OCI-LY7 (cell line): ENCODE measurements around the gene C19orf18. TPM values are rescaled to one million over a fixed set of nuclear protein-coding genes. Genes with fewer than 3 reads are reported as not detected.

Source experiments
- BruUV-seq: library from RNA; stranded (reverse); fragments of 400-500 nt; replicated peaks from 2 replicates; lab custom pipeline; 2021; lab: Mats Ljungman, UMichigan
- CTCF ChIA-PET: fragments of 300-600 bp; sonication (Branson Sonifier 250); formaldehyde crosslinking; loops from one replicate; lab custom pipeline; 2022; ENCODE audit warnings: antibody characterized with exemption; ENCODE audit not compliant: unreplicated experiment; lab: Charles Lee
- POLR2A ChIA-PET: fragments of 300-600 bp; sonication (Branson Sonifier 250); formaldehyde crosslinking; loops from one replicate; lab custom pipeline; 2022; ENCODE audit warnings: antibody characterized with exemption; lab: Charles Lee
- DNase-seq: peaks from one replicate; pipeline ENCODE4 v3.0.0-alpha.2; 2015; ENCODE audit warnings: low spot score
- H2AFZ ChIP-seq: fragments of 200-600 bp; sonication (generic), shearing (Covaris generic); 2 replicates; pipeline ENCODE4 v1.6.1; 2014; ENCODE audit warnings: mild to moderate bottlenecking, antibody characterized with exemption, low read length, moderate library complexity
- H3K27ac ChIP-seq: fragments of 200-600 bp; sonication (generic); 2 replicates; pipeline ENCODE4 v1.5.1; 2014; ENCODE audit warnings: mixed run types, low read depth, mild to moderate bottlenecking, moderate library complexity, low read length, inconsistent platforms; ENCODE audit not compliant: poor library complexity, severe bottlenecking
- H3K36me3 ChIP-seq: fragments of 200-600 bp; sonication (generic); 2 replicates; pipeline ENCODE4 v1.6.1; 2014; ENCODE audit warnings: mild to moderate bottlenecking, antibody characterized with exemption, low read length, moderate library complexity, mixed read lengths; ENCODE audit not compliant: insufficient read depth
- H3K4me1 ChIP-seq: fragments of 200-600 bp; sonication (generic); 2 replicates; pipeline ENCODE4 v1.5.1; 2014; ENCODE audit warnings: mild to moderate bottlenecking, low read length; ENCODE audit not compliant: insufficient read depth, poor library complexity, severe bottlenecking
- H3K4me2 ChIP-seq: fragments of 200-600 bp; sonication (generic); 2 replicates; pipeline ENCODE4 v1.6.1; 2014; ENCODE audit warnings: mild to moderate bottlenecking, low read length
- H3K4me3 ChIP-seq: fragments of 200-600 bp; sonication (generic); 2 replicates; pipeline ENCODE4 v1.5.1; 2014; ENCODE audit warnings: mild to moderate bottlenecking, low read depth, low read length; ENCODE audit not compliant: poor library complexity, severe bottlenecking
- H3K79me2 ChIP-seq: fragments of 200-600 bp; sonication (generic); 2 replicates; pipeline ENCODE4 v1.6.1; 2016; ENCODE audit warnings: low read depth, mild to moderate bottlenecking, low read length, moderate library complexity, mixed read lengths; ENCODE audit not compliant: insufficient read depth
- H3K9me2 ChIP-seq: fragments of 200-600 bp; sonication (generic); 2 replicates; pipeline ENCODE4 v1.6.1; 2016; ENCODE audit warnings: mild to moderate bottlenecking, low read length, mixed read lengths; ENCODE audit not compliant: insufficient read depth
- H3K9me3 ChIP-seq: fragments of 200-600 bp; sonication (generic); 2 replicates; pipeline ENCODE4 v1.6.1; 2014; ENCODE audit warnings: mild to moderate bottlenecking, mixed run types, low read length, mixed read lengths
- H4K20me1 ChIP-seq: fragments of 200-600 bp; sonication (generic); 2 replicates; pipeline ENCODE4 v1.6.1; 2014; ENCODE audit warnings: mild to moderate bottlenecking, antibody characterized with exemption, low read length, moderate library complexity, mixed read lengths; ENCODE audit not compliant: insufficient read depth
- EZH2phosphoT487 ChIP-seq: fragments of 200-600 bp; sonication (generic); IDR thresholded peaks from 2 replicates; pipeline ENCODE4 v1.6.1; 2018; ENCODE audit warnings: low read depth, borderline replicate concordance, mild to moderate bottlenecking, mixed run types, antibody characterized with exemption, low read length, moderate library complexity, mixed read lengths
- intact Hi-C: fragments of 100-400 bp; cut with micrococcal nuclease; formaldehyde crosslinking; loops from one replicate; pipeline ENCODE4 v1.10.0; 2022; ENCODE audit not compliant: unreplicated experiment
- total RNA-seq, 2 experiments: library from RNA; depleted of rRNA in 1 of 2; stranded (reverse); fragments of >200 nt in 1 of 2; shearing (Covaris generic) in 1 of 2; gene quantifications; 2 replicates each; pipeline ENCODE4 v1.2.3, GENCODE V29; 2014 to 2022
- TF ChIP-seq, protein P1 (sequence below): fragments of 200-600 bp; sonication (generic); conservative IDR thresholded peaks from 2 replicates; pipeline ENCODE4 v1.5.1; 2014; ENCODE audit warnings: mild to moderate bottlenecking, antibody characterized with exemption, low read length, moderate library complexity, mixed read lengths

Gene C19orf18
- total RNA-seq, 2 experiments from 2014 or later = not detected

DNA sequence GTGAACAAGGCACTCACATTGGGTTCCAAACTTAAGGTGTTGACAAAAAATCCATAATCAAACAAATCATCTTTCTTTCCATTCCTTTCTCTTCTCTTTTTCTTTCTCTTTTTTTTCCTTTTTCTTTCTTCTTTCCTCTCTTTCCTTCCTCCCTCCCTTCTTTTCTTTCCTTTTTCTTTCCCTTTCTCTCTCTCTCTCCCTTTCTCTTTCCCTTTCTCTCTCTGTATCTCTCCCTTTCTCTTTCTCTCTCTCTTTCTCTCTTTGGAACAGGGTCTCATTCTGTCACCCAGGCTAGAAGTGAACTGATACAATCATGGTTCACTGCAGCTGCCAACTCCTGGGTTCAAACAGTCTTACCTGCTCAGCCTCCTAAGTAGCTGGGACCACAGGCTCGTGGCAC is 12.5 kb downstream of the C19orf18 start:
- no peaks in the 10 kb centered on the region for H4K20me1 ChIP-seq
- H3K9me2 ChIP-seq = no peaks in the 10 kb centered on the region
- no peaks in the 10 kb centered on the region for H3K4me1 ChIP-seq
- TF ChIP-seq, protein P1, sequence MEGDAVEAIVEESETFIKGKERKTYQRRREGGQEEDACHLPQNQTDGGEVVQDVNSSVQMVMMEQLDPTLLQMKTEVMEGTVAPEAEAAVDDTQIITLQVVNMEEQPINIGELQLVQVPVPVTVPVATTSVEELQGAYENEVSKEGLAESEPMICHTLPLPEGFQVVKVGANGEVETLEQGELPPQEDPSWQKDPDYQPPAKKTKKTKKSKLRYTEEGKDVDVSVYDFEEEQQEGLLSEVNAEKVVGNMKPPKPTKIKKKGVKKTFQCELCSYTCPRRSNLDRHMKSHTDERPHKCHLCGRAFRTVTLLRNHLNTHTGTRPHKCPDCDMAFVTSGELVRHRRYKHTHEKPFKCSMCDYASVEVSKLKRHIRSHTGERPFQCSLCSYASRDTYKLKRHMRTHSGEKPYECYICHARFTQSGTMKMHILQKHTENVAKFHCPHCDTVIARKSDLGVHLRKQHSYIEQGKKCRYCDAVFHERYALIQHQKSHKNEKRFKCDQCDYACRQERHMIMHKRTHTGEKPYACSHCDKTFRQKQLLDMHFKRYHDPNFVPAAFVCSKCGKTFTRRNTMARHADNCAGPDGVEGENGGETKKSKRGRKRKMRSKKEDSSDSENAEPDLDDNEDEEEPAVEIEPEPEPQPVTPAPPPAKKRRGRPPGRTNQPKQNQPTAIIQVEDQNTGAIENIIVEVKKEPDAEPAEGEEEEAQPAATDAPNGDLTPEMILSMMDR = no peak
- TF ChIP-seq EZH2phosphoT487 = no peak
- intact Hi-C loops = no loop called here
- H2AFZ ChIP-seq = no peak overlapping the region
- no peaks in the 10 kb centered on the region for H3K79me2 ChIP-seq
- H3K27ac ChIP-seq = no peak overlapping the region
- no TSS peak for BruUV-seq
- H3K36me3 ChIP-seq = no peaks in the 10 kb centered on the region
- H3K9me3 ChIP-seq = peaks cover 8% of the 10 kb centered on the region
- H3K4me3 ChIP-seq = no peak overlapping the region
- POLR2A ChIA-PET = no interaction called here
- no peak overlapping the region for H3K4me2 ChIP-seq
- no peak for DNase-seq
- CTCF ChIA-PET = no interaction called here

DNA sequence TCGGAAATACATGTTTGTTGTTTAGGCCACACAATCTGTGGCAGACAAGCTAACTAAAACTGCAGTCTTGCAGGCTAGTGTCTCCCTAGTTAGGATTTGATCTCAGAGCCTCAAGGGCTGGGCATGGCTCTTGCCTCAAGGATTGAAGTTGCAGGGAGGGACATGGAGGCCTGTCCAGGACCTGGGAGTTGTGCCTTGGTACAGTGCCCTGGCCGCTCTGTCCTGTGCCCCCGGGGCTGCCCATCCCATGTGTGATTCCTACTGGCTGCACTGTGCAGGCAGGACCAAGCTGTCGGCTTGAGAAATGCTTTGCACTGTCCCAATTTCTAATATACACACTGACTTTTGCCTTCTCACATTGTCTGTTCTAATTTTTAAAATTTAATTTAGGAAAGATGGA is 19.3 kb downstream of the C19orf18 start:
- Histone ChIP-seq H2AFZ (no peak overlapping the region), H3K4me2 (no peak overlapping the region), H3K4me3 (no peak overlapping the region), H3K36me3 (no peaks in the 10 kb centered on the region), H4K20me1 (no peaks in the 10 kb centered on the region), H3K27ac (no peak overlapping the region), H3K9me3 (no peaks in the 10 kb centered on the region), H3K9me2 (no peaks in the 10 kb centered on the region), H3K4me1 (no peaks in the 10 kb centered on the region), H3K79me2 (no peaks in the 10 kb centered on the region)
- ChIA-PET POLR2A (no interaction called here), CTCF (no interaction called here)
- no TSS peak for BruUV-seq
- intact Hi-C loops = no loop called here
- DNase-seq = no peak
- TF ChIP-seq, protein P1 = no peak
- TF ChIP-seq EZH2phosphoT487 = no peak

DNA sequence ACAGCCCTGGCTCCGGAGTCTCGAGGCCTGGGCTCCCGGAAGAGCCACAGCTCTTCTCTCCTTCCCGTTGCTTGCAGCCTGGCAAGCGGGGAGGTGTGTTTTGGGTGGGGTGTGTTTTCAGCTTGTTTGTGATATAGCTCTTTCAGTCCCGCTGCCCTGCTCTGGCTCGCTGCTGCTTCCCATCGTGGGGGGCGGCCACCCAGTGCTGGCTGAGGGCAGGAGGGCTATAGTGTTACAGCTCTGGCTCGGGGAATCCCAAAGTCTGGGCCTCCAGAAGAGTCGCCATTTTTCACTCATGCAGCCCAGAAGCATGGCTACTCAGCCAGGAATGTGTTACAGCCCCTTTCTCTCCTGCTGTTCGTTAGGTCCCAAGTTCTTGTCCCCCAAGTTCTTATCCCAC is 24.6 kb downstream of the C19orf18 start:
- intact Hi-C loops = no loop called here
- Histone ChIP-seq H3K9me2 (no peaks in the 10 kb centered on the region), H3K79me2 (peaks cover 16% of the 10 kb centered on the region; the same call in 1 of the 2 replicates), H3K36me3 (no peaks in the 10 kb centered on the region), H2AFZ (no peak overlapping the region), H3K9me3 (peaks cover 4% of the 10 kb centered on the region; the same call in 1 of the 2 replicates), H4K20me1 (no peaks in the 10 kb centered on the region), H3K4me1 (peaks cover 12% of the 10 kb centered on the region), H3K4me2 (no peak overlapping the region), H3K27ac (no peak overlapping the region), H3K4me3 (no peak overlapping the region)
- DNase-seq = no peak
- TF ChIP-seq, protein P1 = no peak
- TF ChIP-seq EZH2phosphoT487 = no peak
- CTCF ChIA-PET = no interaction called here
- POLR2A ChIA-PET = no interaction called here
- BruUV-seq = no TSS peak
